ENCODE results near the gene RPL37.
"Not testable (repeated sequence)": the region's sequence is repeated elsewhere in the genome, so short reads cannot be mapped to it uniquely, and the experiment has no call there.

The RPL37 gene

DNA sequence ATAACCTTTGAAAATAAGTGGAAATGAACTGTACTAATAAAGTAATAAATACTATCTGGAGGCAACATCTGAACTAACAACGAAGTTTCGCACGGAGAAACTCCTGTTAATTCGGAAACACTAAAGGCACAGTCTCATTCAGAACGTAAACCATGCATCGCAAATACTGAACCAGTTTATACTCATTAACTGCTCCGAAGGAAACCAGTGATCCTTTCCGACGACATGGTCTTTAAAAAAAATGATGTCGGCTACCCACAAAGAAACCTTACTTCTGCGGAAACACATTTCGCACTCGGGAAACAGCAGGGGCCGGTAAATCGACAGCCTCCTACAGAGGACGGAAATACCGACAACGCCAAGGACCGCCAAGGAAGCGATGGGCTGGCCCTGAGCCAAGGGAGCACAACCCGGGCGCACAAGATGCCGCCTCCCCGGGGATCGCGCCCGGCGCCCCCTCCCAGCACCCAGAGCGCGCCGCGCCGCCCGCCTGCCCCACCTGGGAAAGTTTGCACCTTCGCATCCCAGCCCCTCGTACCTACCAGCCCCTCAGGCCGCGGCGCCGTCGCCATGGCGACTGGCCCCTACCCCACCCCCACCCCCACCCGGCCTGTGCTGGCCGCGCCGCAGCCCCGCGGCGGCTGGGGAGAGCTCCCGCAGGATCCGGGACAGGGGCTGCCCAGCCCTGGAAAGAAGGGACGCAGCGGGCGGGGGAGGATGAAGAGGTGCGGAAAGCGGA, 37.6 kb downstream of the RPL37 start:
- no peak for DNase-seq (ENCODE audit: low read depth, low spot score)

DNA sequence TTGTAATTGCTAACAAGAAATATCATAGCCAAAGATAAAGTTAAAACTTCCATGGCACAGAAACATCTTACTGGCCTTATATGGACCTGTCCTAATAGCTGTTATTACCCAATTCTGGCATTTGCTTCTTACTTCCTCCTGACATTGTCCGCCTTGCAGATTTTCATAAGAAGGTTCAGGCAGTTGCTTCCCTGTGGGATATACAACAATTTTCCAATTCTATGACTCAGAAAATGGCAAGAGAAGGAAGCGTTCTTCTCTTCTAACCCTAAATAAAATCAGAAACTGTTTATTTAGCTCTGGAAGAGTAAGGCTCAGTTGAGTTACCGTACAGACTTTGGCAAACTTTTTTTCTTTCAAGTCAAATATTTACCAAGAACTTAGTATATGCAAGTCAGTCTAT, 38.5 kb downstream of the RPL37 start:
- DNase-seq (ENCODE audit: low read depth, low spot score) = no peak

DNA sequence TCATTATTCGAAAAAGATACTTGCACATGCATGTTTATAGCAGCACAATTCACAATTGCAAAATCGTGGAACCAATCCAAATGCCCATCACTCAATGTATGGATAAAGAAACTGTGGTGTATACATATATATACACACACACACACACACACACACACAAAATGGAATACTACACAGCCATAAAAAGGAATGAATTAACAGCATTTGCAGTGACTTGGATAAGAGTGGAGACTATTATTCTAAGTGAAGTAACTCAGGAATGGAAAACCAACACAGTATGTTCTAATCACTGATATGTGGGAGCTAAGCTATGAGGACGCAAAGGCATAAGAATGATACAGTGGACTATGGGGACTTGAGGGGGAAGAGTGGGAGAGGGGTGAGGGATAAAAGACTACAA, 40.1 kb downstream of the RPL37 start:
- DNase-seq (ENCODE audit: low read depth, low spot score) = not testable (repeated sequence)

DNA sequence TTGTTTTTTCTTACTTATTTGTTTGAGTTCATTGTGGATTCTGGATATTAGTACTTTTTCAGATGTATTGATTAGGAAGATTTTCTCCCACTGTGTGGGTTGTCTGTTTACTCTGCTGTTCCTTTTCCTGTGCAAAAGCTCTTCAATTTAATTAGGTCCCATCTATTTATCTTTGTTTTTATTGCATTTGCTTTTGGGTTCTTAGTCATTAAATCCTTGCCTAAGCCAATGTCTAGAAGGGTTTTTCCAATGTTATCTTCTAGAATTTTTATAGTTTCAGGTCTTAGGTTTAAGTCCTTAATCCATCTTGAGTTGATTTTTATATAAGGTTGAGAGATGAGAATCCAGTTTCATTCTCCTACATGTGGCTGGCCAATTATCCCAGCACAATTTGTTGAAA, 40.7 kb downstream of the RPL37 start:
- DNase-seq (ENCODE audit: low read depth, low spot score) = not testable (repeated sequence)

DNA sequence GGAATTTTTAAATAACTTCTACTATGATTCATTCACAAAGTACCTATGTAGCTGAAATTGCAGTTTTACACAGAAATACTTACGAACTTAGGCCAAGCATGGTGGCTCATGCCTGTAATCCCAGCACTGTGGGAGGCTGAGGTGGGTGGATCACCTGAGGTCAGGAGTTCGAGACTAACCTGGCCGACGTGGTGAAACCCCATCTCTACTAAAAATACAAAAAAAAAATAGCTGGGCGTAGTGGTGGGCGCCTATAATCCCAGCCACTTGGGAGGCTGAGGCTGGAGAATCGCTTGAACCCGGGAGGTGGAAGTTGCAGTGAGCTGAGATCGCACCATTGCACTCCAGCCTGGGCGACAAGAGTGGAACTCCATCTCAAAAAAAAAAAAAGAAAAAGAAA, 42.3 kb downstream of the RPL37 start:
- DNase-seq (ENCODE audit: low read depth, low spot score) = not testable (repeated sequence)

DNA sequence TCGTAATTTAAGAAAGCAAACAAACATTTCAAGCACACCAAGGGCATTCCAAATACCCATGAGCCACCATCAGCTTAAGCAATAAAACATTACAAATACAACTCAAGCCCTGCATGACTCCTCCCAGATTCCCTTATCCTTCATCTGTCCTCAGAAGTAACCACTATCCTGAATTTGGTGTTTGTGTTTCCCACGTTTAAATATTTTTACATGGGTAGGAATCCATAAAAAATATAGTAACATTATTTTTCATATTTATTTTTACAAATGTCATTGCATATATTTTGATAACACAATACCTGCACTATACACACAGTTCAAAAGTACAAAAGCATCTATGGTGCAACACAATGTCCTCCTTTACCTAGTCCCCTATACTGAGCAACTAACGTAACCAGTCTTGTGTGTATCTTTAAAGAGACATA, 43.3 kb downstream of the RPL37 start:
- DNase-seq (ENCODE audit: low read depth, low spot score) = no peak

DNA sequence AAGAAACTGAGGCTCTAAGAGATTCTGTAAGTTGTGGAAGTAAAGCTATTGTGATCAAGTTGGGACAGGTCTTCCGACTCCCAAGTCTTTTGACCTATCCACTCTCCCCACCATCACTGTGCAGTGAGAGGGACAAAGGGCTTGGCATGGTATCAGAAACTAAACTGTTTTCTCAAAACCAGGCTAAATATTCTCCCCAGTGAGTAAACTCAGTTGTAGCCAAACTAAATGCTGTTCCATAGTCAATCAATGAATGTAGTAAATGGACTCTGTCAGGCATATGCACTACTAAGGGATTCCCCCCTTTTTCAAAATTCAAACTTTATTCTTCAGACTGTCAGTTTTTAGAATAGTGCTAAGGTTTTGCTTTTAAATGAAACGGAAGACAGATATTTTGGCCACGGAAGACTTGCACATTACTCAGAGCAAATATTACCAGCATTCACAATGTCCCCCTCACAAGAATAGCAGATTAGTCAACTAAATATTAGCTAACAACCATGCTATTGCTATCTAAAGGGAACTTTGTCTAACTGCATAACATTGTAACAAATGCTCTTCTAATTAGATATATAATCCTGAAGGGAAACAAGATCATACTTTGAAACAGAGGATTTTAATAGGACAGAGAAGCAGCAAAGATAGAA, 44.0 kb downstream of the RPL37 start:
- no peak for DNase-seq (ENCODE audit: low read depth, low spot score)

DNA sequence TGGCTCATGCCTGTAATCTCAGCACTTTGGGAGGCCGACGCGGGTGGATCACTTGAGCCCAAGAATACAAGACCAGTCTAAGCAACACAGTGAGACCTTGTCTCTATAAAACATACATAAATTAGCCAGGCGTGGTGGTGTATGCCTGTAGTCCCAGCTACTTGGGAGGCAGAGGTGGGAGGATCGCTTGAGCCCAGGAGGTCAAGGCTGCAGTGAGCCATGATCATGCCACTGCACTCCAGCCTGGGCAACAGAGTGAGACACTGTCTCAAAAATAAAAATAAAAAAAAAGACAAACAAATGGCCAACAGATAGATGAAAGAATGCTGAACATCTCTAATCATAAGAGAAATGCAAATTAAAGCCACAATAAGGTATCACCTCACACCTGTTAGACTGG, 46.1 kb downstream of the RPL37 start:
- DNase-seq (ENCODE audit: low read depth, low spot score) = not testable (repeated sequence)

DNA sequence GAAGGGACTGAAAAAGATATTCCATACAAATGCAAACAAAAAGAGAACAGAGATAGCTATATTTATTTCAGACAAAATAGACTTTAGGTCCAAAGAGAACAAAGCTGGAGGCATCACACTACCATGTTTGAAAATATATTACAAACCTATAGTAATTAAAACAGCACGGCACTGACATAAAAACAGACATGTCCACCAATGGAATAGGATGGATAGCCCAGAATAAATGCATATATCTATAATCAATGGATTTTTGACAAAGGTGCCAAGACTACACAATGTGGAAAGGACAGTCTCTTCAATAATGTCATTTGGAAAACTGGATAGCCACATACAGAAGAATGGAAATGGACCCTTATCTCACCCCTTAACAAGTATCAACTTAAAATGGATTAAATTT, 47.0 kb downstream of the RPL37 start:
- DNase-seq (ENCODE audit: low read depth, low spot score) = no peak

DNA sequence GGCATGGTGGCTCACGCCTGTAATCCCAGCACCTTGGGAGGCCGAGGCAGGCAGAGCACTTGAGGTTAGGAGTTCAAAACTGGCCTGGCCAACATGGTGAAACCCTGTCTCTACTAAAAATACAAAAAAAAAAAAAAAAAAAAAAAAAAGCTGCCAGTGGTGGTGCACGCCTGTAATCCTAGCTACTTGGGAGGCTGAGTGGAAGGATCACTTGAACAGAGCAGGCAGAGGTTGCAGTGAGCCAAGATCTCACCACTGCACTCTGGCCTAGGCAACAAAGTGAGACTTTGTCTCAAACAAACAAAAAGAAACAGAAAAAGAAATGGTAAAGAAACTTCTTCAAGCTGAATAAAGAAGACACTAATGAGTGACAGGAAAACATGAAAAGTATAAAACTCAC, 48.4 kb downstream of the RPL37 start:
- DNase-seq (ENCODE audit: low read depth, low spot score) = not testable (repeated sequence)

DNA sequence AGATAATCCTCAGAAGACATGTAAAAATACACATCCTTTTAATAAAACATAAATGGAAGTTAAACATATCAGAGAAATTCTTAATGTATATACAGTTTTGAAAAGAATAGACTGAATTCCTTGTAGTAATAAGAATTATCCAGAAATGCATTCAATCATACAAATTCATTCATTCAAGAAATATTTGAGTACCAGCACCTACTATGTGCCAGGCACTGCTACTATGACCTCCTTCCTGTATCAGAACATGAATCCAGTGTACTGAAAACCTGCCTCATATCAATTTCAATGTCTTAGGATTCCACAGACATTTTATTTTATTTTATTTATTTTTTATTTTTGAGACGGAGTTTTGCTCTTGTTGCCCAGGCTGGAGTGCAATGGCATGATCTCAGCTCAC, 50.1 kb downstream of the RPL37 start:
- no peak for DNase-seq (ENCODE audit: low read depth, low spot score)

DNA sequence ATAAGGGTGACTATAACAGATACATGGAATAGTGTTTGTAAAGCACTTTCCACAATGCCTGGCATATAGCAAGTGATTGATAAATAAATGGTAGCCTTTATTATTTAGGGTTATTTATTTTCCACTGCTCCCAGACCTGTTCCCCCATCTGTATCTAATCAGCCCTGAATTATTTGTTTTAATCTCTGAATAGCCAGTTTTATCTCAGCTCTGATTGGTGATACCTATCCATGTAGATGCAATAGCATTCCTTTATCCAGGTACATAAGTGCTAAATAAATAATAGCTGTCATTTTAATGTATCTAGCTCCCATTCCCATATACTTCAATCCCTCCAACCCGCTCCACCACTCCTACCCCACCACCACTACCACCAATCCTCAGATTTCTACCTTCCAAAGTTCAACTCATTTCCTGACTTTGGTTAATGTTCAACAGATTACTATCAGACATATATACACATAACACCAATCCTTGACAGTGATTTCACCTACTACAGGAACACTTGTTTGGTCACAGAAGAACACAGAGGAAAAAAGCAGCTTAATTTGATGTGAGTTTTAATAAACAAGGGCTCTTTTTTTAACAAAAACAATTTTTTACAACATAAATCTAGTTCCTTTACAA, 50.9 kb downstream of the RPL37 start:
- no peak for DNase-seq (ENCODE audit: low read depth, low spot score)

DNA sequence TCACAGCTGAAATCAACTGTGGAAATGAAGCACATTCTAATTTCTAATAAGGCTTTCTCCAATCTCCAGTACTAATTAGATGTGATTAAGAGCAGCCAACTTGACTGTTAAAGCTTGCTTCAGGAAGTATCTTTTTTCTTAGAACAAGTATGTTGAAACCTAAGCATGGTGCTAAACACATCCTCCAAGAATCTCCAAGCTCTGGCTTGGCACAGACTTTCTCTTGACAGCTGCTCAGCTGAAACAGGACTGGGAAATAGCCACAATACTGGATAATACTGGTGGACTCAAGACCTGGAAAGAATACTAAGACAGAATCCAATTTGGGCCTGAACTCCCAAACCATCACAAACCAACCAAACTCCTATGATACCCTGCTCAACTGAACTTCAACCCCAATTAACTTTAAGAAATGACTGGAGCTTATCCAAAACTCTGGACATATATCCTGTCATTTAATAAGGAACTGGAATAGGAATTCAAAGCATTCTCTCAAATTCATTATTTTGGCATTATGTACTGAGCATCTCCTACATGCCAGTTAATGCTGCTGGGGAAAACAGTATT, 53.1 kb downstream of the RPL37 start:
- DNase-seq (ENCODE audit: low read depth, low spot score) = no peak

DNA sequence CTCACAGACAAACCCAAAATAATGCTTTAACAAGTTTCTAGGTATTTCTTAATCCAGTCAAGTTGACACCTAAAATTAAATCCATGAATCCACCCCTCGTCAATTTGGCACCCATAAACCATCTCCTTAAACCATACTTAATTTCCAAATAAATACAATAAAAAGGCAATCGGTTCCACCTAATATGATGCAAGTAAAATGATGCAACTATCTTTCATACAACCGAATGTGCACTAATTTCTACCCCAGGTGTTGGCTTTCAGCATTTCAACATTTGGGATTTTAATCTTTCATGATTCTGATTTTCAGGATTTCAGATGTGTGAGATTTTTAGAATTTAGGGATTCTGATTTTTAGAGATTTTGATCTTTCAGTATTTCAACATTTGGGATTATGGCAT, 54.2 kb downstream of the RPL37 start:
- DNase-seq (ENCODE audit: low read depth, low spot score) = no peak

DNA sequence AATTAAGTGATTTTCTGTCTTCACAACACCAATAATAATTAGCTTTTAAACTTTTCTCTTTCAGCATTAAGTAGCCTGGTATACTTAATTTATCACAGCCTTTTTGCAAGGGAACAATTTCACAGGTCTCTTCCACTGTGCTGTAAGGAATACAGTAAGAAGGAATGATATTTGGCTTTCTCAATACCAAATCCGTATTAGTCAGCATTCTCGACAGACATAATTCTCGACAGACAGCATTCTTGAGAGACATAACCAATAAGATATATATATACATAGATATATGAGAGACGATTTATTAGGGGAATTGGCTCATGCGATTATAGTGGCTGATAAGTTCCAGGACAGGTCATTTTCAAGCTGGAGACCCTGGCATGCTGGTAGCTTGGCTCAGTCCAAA, 54.8 kb downstream of the RPL37 start:
- no peak for DNase-seq (ENCODE audit: low read depth, low spot score)

DNA sequence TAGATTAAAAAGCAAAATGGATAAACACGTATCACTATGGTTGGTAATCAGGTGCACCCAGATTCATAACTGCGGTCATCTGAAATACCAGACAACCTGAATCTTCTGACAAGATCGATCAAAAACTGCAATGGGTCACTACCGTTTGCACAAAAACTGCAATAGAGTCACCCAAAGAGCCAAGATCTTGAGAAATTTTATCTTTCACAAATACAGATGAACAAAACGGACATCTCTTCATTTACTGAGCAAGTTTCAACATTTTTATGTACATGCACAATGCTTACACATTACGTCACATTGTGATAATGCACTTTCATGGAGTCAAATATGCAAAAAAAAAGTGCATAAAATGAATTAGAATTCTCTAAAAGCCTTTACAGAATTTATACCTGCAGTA, 55.5 kb downstream of the RPL37 start:
- no peak for DNase-seq (ENCODE audit: low read depth, low spot score)

DNA sequence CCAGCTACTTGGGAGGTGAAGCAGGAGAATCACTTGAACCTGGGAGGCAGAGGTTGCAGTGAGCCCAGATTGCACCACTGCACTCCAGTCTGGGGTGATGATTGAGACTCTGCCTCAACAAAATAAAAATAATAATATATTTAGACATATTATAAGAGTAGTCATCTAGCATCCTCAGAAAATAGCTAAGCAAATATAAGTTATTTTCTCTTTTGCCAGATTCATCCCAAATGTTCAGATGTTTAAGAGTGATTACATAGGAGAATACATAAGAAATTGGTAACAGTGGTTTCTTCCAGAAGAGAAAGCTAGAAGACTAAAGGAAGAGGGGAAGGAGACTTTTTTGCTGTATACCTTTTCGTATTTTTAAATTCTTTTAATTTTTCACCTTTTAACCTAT, 56.9 kb downstream of the RPL37 start:
- no peak for DNase-seq (ENCODE audit: low read depth, low spot score)

DNA sequence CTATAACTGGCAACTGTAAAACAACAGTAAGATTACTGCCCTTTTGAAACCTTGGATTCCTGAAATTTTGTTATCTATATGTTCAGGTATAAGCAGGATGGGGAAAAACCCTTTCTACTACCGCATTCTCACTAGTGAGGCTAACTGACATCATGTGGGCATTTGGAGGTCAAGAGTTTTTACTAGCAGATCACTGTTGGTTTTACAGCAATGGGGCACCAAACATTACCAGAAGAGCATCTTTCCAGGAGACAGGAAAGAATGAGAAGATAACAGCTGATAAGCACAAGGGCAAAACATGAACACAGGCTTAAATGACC, 58.4 kb downstream of the RPL37 start:
- DNase-seq (ENCODE audit: low read depth, low spot score) = no peak

DNA sequence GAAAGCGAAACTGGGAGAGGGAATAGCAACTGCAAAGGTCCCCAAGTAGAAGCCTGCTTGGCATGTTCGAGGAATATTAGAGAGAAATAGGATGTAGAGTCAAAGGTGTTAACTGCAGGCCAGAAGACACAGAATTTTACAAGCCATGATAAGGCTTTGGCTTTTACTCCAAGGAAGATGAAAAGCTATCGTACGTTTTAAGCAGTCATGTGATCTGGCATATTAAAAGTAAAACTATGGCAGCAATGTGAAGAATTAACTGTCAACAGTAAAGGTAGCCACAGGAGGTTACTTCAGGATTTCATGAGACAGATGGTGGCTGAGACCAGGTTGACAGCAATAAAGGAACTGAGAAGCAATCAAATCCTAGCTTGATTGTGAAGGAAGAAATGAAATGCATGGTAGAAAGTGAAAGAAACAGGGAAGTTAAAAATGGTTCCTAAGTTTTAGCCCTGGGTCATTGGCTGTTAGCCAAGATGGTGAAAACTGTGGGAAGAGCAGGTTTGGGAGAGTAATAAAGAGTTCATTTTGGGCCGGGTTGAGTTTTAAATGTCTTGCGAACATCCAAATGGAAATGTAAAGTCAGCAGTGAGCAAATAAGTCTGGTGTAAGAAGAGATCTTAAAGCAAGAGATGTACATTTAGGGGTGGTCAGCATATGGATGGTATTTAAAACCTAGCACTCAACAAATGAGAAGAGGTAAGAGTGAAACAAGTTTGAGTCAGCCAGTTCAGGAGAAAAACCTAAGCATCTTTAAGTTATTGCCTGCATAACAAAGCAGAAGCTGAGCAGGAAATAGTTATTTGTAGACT, 59.0 kb downstream of the RPL37 start:
- DNase-seq (ENCODE audit: low read depth, low spot score) = no peak
